HCT116 (cell line): ENCODE results near the gene PFKFB2. TPM values are rescaled to one million over a fixed set of nuclear protein-coding genes. Genes with fewer than 3 reads are reported as not detected.

Experiments
- ATAC-seq: fragments of 200-7000 bp; cut with Tn5 transposase; 2 replicates; pipeline ENCODE4 v1.9.1; 2020; ENCODE audit warnings: mild to moderate bottlenecking, moderate library complexity
- BruUV-seq: library from RNA; stranded (reverse); fragments of 400-500 nt; replicated peaks from 2 replicates; lab custom pipeline; 2021; lab: Mats Ljungman, UMichigan
- CTCF ChIA-PET: fragments of 300-600 bp; sonication (Branson Sonifier 250); formaldehyde crosslinking; loops from one replicate; lab custom pipeline; 2021; ENCODE audit warnings: antibody characterized with exemption; lab: Charles Lee
- POLR2A ChIA-PET: fragments of 300-600, 350-600 bp; sonication (Branson Sonifier 250); formaldehyde crosslinking; loops from one replicate; lab custom pipeline; 2021; ENCODE audit warnings: antibody characterized with exemption; lab: Charles Lee
- RAD21 ChIA-PET, 2 experiments: fragments of 300-600 bp; sonication (Branson Sonifier 250); formaldehyde crosslinking; loops; one replicate each; lab custom pipeline; 2023; ENCODE audit warnings: low total read pairs in 2 of 2; ENCODE audit not compliant: uncharacterized antibody in 2 of 2, unreplicated experiment in 2 of 2, low non-redundant PET in 1 of 2; lab: Charles Lee
- DNase-seq: peaks from one replicate; pipeline ENCODE4 v3.0.0-alpha.2; 2010; ENCODE audit warnings: low read depth, low spot score
- H2AFZ ChIP-seq: fragments of 200-600 bp; shearing (Covaris generic), sonication (generic); 2 replicates; pipeline ENCODE4 v1.6.1; 2017; ENCODE audit warnings: low read depth, mixed run types, mixed read lengths, antibody characterized with exemption, low read length; ENCODE audit not compliant: poor library complexity, severe bottlenecking
- H3K27ac ChIP-seq: 2 replicates; pipeline ENCODE4 v1.5.1; 2012; ENCODE audit warnings: low read depth, low read length
- H3K27me3 ChIP-seq: fragments of 200-600 bp; sonication (generic); 2 replicates; pipeline ENCODE4 v1.6.1; 2016; ENCODE audit warnings: mixed run types, low read length, mixed read lengths; ENCODE audit not compliant: insufficient read depth
- H3K36me3 ChIP-seq, 2 experiments: fragments of 200-500 bp in 1 of 2; fragments of 200-600 bp in 1 of 2; sonication (Bioruptor generic) in 1 of 2; sonication (generic) in 1 of 2; 2 replicates each; pipeline versions ENCODE4 v1.5.1 to v1.6.1; 2014 to 2016; ENCODE audit warnings: low read length in 2 of 2, inconsistent platforms in 1 of 2, mixed read lengths in 1 of 2, mixed run types in 1 of 2; ENCODE audit not compliant: insufficient read depth in 2 of 2, control insufficient read depth in 1 of 2
- H3K4me1 ChIP-seq, 2 experiments: fragments of 200-600 bp in 1 of 2; sonication (generic) in 1 of 2; 2 replicates each; pipeline versions ENCODE4 v1.5.1 to v1.6.1; 2012 to 2017; ENCODE audit warnings: low read length in 2 of 2, inconsistent platforms in 1 of 2, mild to moderate bottlenecking in 1 of 2, mixed read lengths in 1 of 2, mixed run types in 1 of 2, moderate library complexity in 1 of 2; ENCODE audit not compliant: insufficient read depth in 2 of 2, control insufficient read depth in 1 of 2
- H3K4me2 ChIP-seq: fragments of 200-600 bp; sonication (generic); 2 replicates; pipeline ENCODE4 v1.6.1; 2017; ENCODE audit warnings: mixed run types, low read length, mixed read lengths
- H3K4me3 ChIP-seq, 2 experiments: fragments of 200-600 bp in 1 of 2; sonication (generic) in 1 of 2; replicated peaks in 1 of 2; 2 replicates each; pipeline ENCODE4 v1.5.1; 2011 to 2016; ENCODE audit warnings: low read length in 2 of 2, control low read depth in 1 of 2, low read depth in 1 of 2, mild to moderate bottlenecking in 1 of 2, mixed read lengths in 1 of 2, mixed run types in 1 of 2
- H3K79me2 ChIP-seq: fragments of 200-600 bp; sonication (generic); 2 replicates; pipeline ENCODE4 v1.6.1; 2017; ENCODE audit warnings: mild to moderate bottlenecking, mixed run types, low read length, moderate library complexity, mixed read lengths; ENCODE audit not compliant: insufficient read depth
- H3K9ac ChIP-seq: fragments of 200-600 bp; sonication (generic); 2 replicates; pipeline ENCODE4 v1.6.1; 2016; ENCODE audit warnings: low read length, mixed read lengths
- H3K9me2 ChIP-seq: fragments of 200-600 bp; sonication (generic), shearing (Covaris generic); 2 replicates; pipeline ENCODE4 v1.6.1; 2017; ENCODE audit warnings: mixed run types, mild to moderate bottlenecking, moderate library complexity; ENCODE audit not compliant: insufficient read depth
- H3K9me3 ChIP-seq, 2 experiments: fragments of 200-500 bp in 1 of 2; fragments of 200-600 bp in 1 of 2; sonication (Bioruptor generic) in 1 of 2; sonication (generic) in 1 of 2; 2 replicates each; pipeline ENCODE4 v1.6.1; 2014 to 2017; ENCODE audit warnings: low read length in 2 of 2, mixed read lengths in 2 of 2, inconsistent platforms in 1 of 2, low read depth in 1 of 2, mild to moderate bottlenecking in 1 of 2, mixed run types in 1 of 2, moderate library complexity in 1 of 2; ENCODE audit not compliant: control insufficient read depth in 1 of 2, insufficient read depth in 1 of 2
- H4K20me1 ChIP-seq: fragments of 200-600 bp; sonication (generic), shearing (Covaris generic); 2 replicates; pipeline ENCODE4 v1.6.1; 2017; ENCODE audit warnings: mixed run types, mild to moderate bottlenecking, moderate library complexity; ENCODE audit not compliant: insufficient read depth
- CTCF ChIP-seq, 3 experiments: fragments of 200-600 bp in 1 of 3; sonication (generic) in 1 of 3; IDR thresholded peaks in 2 of 3; conservative IDR thresholded peaks in 1 of 3; 2 replicates each; pipeline ENCODE4 v1.5.1; 2012 to 2017; ENCODE audit warnings: low read depth in 2 of 3, low read length in 2 of 3, antibody characterized with exemption in 1 of 3, borderline replicate concordance in 1 of 3, control low read depth in 1 of 3, mild to moderate bottlenecking in 1 of 3, mixed read lengths in 1 of 3, mixed run types in 1 of 3, moderate library complexity in 1 of 3; ENCODE audit not compliant: insufficient read depth in 1 of 3
- ELF1 ChIP-seq: IDR thresholded peaks from 2 replicates; pipeline ENCODE4 v1.6.1; 2012; ENCODE audit warnings: low read depth, borderline replicate concordance
- EZH2 ChIP-seq: fragments of 200-600 bp; sonication (generic); IDR thresholded peaks from 2 replicates; pipeline ENCODE4 v1.6.1; 2017; ENCODE audit warnings: antibody characterized with exemption, mixed run types
- MAX ChIP-seq: IDR thresholded peaks from 2 replicates; pipeline ENCODE4 v1.6.1; 2012
- POLR2A ChIP-seq: IDR thresholded peaks from 2 replicates; pipeline ENCODE4 v1.7.0; 2011; ENCODE audit warnings: borderline replicate concordance; ENCODE audit not compliant: insufficient read depth, insufficient read length; ENCODE audit errors: extremely low read depth
- POLR2AphosphoS5 ChIP-seq: IDR thresholded peaks from 2 replicates; pipeline ENCODE4 v1.6.1; 2011; ENCODE audit warnings: mild to moderate bottlenecking, low read depth, low read length, moderate library complexity
- RAD21 ChIP-seq: IDR thresholded peaks from 2 replicates; pipeline ENCODE4 v1.6.1; 2012; ENCODE audit warnings: low read depth, mild to moderate bottlenecking
- YY1 ChIP-seq: IDR thresholded peaks from 2 replicates; pipeline ENCODE4 v1.6.1; 2011; ENCODE audit warnings: low read length, low read depth, moderate library complexity, mild to moderate bottlenecking; ENCODE audit not compliant: insufficient replicate concordance; ENCODE audit errors: extremely low read depth
- ZFX ChIP-seq: fragments of 450-650 bp; IDR thresholded peaks from 2 replicates; pipeline ENCODE4 v1.6.1; 2017
- intact Hi-C: fragments of 100-400 bp; cut with micrococcal nuclease; formaldehyde crosslinking; loops from 2 replicates; pipeline ENCODE4 v1.10.0; 2022
- total RNA-seq: library from RNA; stranded (reverse); gene quantifications from one replicate; pipeline ENCODE4 v1.2.1, GENCODE V29; 2021; ENCODE audit not compliant: unreplicated experiment

The PFKFB2 gene
- total RNA-seq, 1 experiment from 2014 or later, result 13.9 TPM

- Histone ChIP-seq H3K9me2 (no peaks in the 10 kb centered on the region), H3K9me3 (no peaks in the 10 kb centered on the region), H3K27me3 (no peaks in the 10 kb centered on the region), H2AFZ (no peak overlapping the region), H3K9ac (no peak overlapping the region), H3K36me3 (peaks cover 3 to 12% of the 10 kb centered on the region in 2 experiments; a peak in 1 of 4 replicates), H3K4me1 (no peaks in the 10 kb centered on the region), H3K79me2 (no peaks in the 10 kb centered on the region), H3K27ac (no peak overlapping the region), H3K4me3 (no peak overlapping the region), H3K4me2 (no peak overlapping the region), H4K20me1 (no peaks in the 10 kb centered on the region)
- no peak for ATAC-seq
- TF ChIP-seq MAX (no peak), RAD21 (no peak), CTCF (IDR thresholded peaks at IDR 0.05 in 2 of 3, conservative IDR thresholded peaks at IDR 0.05 in 1 of 3; ENCODE audit: borderline replicate concordance in 1 of 3, insufficient read depth in 1 of 3, low read depth in 2 of 3, low read length in 2 of 3) (no peak), ZFX (no peak)
- intact Hi-C loops, result no loop called here
- DNase-seq, result no peak
- ChIA-PET CTCF (no interaction called here), POLR2A (interaction anchor here (1.3 kb wide), 1 partner anchor 17 kb away, joined by 3 read pairs; the partner anchor contains the start of gene PFKFB2), RAD21 (no interaction called here)
- no TSS peak for BruUV-seq
Observed at GRCh38 chr1:207069858-207070506, 16.9 kb downstream of the PFKFB2 start.

GRCh38 chr1:207070811-207071210 lies 17.7 kb downstream of the PFKFB2 start:
- no peak overlapping the region for H3K4me3 ChIP-seq
- no peaks in the 10 kb centered on the region for H4K20me1 ChIP-seq
- ChIA-PET POLR2A (interaction anchor here (1.0 kb wide), 1 partner anchor 18 kb away, joined by 4 read pairs; the partner anchor contains the start of gene PFKFB2), RAD21 (no interaction called here), CTCF (no interaction called here)
- H3K79me2 ChIP-seq, result no peaks in the 10 kb centered on the region
- no peak overlapping the region for H3K27ac ChIP-seq
- H3K36me3 ChIP-seq, result peaks cover 3 to 12% of the 10 kb centered on the region in 2 experiments; a peak in 1 of 4 replicates
- ATAC-seq (no peak), DNase-seq (no peak)
- no peak overlapping the region for H3K4me2 ChIP-seq
- no peaks in the 10 kb centered on the region for H3K9me2 ChIP-seq
- H3K4me1 ChIP-seq, result no peaks in the 10 kb centered on the region
- H3K9me3 ChIP-seq, result no peaks in the 10 kb centered on the region
- no peak overlapping the region for H2AFZ ChIP-seq
- BruUV-seq, result no TSS peak
- no peak overlapping the region for H3K9ac ChIP-seq
- H3K27me3 ChIP-seq, result no peaks in the 10 kb centered on the region
- intact Hi-C loops, result no loop called here
- no peak for TF ChIP-seq YY1
- no peak for TF ChIP-seq EZH2
- TF ChIP-seq ELF1, result no peak
- TF ChIP-seq POLR2A, result no peak
- TF ChIP-seq CTCF (IDR thresholded peaks at IDR 0.05 in 2 of 3, conservative IDR thresholded peaks at IDR 0.05 in 1 of 3; ENCODE audit: borderline replicate concordance in 1 of 3, insufficient read depth in 1 of 3, low read depth in 2 of 3, low read length in 2 of 3), result no peak
- TF ChIP-seq MAX, result no peak
- TF ChIP-seq POLR2AphosphoS5, result no peak
